GM23338 (cell line): Measurements from ENCODE around the gene RCCD1.

Experiments
- EZH2 ChIP-seq: fragments of 200-600 bp; sonication (generic); IDR thresholded peaks from one replicate; pipeline ENCODE4 v1.8.0; 2017; ENCODE audit warnings: antibody characterized with exemption, mild to moderate bottlenecking, low read depth; ENCODE audit not compliant: unreplicated experiment
- POLR2AphosphoS5 ChIP-seq: IDR thresholded peaks from 2 replicates; pipeline ENCODE4 v1.6.1; 2016; ENCODE audit warnings: antibody characterized with exemption, low read depth
- TF ChIP-seq, protein P1 (sequence below): IDR thresholded peaks from one replicate; pipeline ENCODE4 v1.6.1; 2018; ENCODE audit warnings: antibody characterized with exemption; ENCODE audit not compliant: unreplicated experiment
- TF ChIP-seq, protein P2 (sequence below), 2 experiments: fragments of 200-600 bp in 1 of 2; sonication (generic) in 1 of 2; conservative IDR thresholded peaks; 2 replicates each; pipeline versions ENCODE4 v1.5.1 to v1.6.1; 2016 to 2017; ENCODE audit warnings: antibody characterized with exemption in 2 of 2, low read depth in 2 of 2, mild to moderate bottlenecking in 2 of 2, moderate library complexity in 1 of 2

DNA sequence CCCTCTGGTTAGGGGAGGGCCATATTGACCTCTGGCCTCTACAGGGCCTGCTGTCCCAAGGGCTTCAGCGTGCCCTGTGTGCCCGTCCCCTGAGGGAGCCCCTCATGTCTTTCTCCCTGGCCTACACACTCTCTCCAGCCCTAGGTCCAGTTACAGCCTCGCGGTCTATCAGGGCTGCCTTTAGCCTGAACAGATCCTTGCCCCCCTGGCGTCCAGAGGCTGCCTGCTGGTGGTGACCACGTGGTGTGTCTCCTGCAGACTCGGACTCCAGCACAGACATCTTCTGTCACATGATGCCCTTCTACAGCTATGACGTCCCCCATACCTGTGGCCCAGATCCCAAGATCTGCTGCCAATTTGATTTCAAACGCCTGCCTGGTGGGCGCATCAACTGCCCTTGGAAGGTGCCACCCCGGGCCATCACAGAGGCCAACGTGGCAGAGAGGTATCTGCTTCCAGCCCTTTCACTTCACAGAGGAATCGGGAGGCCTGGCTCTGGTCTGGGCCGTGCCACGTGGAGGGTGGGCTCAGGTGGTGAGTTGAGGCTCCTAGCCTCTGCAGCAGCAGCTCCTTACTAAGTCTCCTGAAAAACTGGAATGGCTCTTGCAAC lies 47.5 kb upstream of the RCCD1 start:
- TF ChIP-seq, protein P1, sequence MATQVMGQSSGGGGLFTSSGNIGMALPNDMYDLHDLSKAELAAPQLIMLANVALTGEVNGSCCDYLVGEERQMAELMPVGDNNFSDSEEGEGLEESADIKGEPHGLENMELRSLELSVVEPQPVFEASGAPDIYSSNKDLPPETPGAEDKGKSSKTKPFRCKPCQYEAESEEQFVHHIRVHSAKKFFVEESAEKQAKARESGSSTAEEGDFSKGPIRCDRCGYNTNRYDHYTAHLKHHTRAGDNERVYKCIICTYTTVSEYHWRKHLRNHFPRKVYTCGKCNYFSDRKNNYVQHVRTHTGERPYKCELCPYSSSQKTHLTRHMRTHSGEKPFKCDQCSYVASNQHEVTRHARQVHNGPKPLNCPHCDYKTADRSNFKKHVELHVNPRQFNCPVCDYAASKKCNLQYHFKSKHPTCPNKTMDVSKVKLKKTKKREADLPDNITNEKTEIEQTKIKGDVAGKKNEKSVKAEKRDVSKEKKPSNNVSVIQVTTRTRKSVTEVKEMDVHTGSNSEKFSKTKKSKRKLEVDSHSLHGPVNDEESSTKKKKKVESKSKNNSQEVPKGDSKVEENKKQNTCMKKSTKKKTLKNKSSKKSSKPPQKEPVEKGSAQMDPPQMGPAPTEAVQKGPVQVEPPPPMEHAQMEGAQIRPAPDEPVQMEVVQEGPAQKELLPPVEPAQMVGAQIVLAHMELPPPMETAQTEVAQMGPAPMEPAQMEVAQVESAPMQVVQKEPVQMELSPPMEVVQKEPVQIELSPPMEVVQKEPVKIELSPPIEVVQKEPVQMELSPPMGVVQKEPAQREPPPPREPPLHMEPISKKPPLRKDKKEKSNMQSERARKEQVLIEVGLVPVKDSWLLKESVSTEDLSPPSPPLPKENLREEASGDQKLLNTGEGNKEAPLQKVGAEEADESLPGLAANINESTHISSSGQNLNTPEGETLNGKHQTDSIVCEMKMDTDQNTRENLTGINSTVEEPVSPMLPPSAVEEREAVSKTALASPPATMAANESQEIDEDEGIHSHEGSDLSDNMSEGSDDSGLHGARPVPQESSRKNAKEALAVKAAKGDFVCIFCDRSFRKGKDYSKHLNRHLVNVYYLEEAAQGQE: no peak
- TF ChIP-seq POLR2AphosphoS5: no peak
- TF ChIP-seq, protein P2, sequence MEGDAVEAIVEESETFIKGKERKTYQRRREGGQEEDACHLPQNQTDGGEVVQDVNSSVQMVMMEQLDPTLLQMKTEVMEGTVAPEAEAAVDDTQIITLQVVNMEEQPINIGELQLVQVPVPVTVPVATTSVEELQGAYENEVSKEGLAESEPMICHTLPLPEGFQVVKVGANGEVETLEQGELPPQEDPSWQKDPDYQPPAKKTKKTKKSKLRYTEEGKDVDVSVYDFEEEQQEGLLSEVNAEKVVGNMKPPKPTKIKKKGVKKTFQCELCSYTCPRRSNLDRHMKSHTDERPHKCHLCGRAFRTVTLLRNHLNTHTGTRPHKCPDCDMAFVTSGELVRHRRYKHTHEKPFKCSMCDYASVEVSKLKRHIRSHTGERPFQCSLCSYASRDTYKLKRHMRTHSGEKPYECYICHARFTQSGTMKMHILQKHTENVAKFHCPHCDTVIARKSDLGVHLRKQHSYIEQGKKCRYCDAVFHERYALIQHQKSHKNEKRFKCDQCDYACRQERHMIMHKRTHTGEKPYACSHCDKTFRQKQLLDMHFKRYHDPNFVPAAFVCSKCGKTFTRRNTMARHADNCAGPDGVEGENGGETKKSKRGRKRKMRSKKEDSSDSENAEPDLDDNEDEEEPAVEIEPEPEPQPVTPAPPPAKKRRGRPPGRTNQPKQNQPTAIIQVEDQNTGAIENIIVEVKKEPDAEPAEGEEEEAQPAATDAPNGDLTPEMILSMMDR (conservative IDR thresholded peaks at IDR 0.05; ENCODE audit: low read depth in 2 of 2): no peak
- TF ChIP-seq EZH2: no peak
